NCI-H1417 treated with DMSO at 0.1 percent for 48 hours (cell line): ENCODE results near the gene SPAAR.
"Not testable (repeated sequence)": the region's sequence is repeated elsewhere in the genome, so short reads cannot be mapped to it uniquely, and the experiment has no call there.

Source experiments
- DNase-seq: peaks from one replicate; lab custom pipeline; 2025; lab: John Stamatoyannopoulos, UW

SPAAR gene

DNA sequence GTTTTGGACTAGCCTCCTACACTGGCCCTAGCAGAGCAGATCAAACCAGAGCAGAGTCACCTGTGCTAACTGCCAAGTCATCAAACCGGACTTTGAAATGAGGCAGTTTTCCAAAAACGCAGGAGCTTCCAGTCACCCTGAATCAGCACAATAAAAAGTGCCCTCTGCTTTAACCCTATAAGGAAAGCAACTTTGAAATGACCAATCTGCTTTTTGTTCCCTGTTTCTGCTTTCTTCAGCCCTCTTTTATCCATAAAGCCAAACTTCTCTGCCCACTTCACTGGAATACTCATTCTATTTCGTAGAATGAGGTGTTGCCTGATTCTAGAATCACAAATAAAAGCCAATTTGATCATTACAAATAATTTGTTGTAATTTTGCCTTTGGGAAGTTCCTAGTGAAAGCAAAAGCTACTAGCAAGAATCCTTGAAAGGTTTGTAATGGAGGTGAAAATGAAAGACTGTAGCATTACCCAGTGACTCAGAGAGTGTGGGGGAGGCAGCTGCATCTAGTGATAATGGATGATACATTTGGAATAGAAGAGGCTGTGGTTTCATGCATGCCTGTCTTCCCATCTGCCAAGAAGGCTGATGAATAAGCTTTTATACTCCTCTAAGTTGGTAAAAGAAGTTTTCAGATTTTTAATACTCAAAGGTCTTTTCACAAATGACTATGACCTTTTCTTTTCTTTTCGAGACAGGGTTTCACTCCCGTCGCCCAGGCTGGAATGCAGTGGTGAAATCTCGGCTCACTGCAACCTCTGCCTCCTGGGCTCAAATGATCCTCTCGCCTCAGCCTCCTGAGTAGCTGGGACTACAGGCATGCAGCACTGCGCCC is 14.9 kb downstream of the SPAAR start:
- DNase-seq: no peak

DNA sequence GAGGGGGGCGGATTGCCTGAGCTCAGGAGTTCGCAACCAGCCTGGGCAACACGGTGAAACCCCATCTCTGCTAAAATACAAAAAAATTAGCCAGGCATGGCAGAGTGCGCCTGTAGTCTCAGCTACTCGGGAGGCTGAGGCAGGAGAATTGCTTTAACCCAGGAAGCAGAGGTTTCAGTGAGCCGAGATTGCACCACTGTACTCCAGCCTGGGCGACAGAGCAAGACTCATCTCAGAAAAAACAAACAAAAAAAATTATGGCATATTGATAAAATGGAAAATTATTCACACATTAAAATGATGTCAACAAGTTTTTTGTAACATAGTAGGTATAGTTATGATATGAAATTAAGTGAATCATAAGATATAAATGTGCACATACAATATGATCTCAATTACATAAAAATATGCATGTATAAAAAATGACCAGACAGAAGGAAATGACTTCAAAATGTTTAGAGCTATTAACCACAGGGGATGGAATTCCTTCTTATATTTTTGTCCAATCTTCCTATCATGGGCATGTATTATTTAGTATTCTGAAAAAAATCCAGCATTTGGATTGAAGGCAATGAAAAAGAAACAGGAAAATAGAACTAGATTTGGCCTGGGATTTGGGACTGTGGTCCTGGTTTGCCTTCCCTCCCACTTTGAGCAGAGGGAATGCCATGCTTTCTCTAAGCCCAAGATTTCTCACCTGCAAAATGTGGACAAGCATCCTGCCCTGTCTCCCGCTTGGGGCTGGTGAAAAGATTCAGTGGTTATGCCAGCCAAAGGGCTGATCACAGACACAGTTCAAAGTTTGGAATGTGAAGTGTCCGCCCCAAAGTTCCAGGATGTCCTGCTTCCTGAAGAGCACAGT is 19.5 kb downstream of the SPAAR start:
- no peak for DNase-seq

DNA sequence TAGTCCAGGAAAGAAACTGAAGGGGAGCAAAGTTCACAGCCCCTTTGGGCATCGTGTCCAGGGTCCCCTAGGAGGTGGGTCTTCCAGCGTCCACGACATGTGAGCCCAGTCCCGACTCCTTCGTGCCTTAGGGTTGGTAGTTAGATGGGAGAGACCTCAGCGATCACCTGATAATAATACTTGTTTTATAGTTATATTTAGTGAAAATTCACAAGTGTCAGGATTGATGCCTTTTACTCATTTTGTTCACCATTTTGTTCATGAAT is 20.1 kb downstream of the SPAAR start:
- no peak for DNase-seq

DNA sequence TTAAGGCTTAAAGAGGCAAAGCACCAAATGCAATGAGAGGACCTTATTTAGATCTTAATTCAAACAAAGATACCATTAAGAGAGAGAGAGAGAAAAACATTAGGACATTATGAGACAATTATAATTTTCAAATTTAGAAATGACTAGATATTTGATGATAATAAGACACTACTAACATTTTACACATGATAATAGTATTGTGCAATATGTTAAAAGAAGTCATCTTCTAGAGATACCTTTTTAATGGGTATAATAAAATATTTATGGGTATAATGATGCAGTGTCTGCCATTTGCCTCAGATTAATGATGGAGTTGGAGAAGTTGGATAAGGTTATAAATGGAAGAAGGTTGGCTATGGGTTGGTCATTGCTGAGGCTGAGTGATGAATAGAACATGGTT is 21.2 kb downstream of the SPAAR start:
- DNase-seq: no peak

DNA sequence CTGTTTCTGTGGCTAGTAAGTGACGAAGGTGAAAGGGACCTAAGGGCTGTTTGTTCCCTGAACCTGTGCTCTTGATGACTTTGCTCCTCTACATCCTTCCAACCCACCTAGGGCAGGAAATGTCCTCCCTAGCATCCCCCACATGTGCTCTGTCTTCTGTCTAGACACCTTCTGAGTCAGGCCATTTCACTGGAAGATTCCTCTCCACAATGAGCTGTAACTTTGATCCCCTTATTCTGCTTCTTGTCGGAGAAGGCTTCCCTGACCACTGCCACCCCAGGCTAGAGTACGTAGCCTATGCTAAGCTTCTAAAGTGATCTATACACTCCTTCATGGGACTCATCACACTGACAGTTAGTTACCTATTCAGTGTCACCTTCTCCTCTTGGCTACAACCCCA is 21.7 kb downstream of the SPAAR start:
- DNase-seq: no peak

DNA sequence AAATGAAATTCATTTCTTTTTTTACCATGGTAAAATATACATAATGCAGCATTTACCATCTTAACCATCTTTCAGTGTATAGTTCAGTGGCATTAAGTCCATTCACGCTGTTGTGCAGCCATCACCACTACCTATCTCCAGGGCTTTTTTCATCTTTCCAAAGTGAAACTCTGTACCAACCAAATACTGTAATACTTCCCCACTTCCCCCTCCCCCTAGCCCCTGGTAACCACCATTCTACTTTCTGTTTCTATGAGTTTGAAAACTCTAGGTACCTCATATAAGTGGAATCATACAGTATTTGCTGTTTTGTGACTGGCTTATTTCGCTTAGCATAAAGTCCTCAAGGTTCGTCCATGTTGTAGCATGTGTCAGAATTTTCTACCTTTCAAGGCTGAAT is 23.4 kb downstream of the SPAAR start:
- no peak for DNase-seq

DNA sequence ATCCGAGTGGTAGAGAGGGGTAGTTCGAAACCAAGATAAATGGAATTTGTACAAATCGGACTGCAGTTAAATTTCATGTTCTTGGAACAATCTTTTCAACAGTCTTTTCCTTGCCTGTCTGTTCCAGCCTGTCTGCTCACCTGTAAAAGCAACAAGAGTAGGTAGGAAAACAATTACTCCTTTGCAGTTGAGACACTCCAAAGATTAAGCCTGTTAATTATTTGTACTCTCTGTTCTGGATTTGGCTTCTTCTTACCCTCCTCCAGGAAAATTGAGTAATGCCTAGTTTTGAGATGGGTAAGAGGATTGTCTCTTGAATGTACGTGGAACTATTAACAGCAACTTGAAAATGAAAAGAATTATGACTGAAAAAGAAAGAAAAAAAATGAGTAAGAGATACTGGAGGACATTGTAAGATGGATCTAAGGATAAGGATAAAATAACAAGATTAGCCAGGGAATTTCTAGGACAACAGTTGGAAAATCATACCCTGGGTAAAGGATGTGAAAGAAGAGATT is 24.3 kb downstream of the SPAAR start:
- no peak for DNase-seq

DNA sequence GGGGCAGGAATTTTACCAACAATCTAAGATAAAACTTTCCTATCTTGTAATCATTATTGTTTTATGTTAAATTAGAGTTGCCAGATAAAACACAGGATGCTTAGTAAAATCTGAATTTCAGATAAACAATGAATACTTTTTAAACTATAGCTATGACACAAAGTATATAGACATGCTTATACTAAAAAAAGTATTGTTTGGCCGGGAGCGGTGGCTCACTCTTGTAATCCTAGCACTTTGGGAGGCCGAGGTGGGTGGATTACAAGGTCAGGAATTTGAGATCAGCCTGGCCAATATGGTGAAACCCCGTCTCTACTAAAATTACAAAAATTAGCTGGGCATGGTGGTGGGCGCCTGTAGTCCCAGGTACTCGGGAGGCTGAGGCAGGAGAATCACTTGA is 24.8 kb downstream of the SPAAR start:
- not testable (repeated sequence) for DNase-seq

DNA sequence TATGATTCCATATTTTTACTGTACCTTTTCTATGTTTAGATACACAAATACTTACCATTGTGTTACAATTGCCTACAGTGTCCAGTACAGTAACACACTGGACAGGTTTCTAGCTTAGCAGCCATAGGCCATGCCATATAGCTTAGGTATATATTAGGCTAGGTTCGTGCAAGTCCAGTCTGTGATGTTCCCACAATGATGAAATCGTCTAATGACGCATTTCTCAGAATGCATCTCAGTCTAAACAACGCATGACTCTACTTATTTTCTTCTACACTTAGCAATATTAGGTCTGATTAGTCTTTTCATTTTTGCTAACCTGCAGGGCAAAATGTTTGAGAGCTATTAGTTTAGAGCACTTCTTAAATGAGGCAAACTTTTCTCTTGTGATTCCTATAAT is 26.0 kb downstream of the SPAAR start:
- no peak for DNase-seq

DNA sequence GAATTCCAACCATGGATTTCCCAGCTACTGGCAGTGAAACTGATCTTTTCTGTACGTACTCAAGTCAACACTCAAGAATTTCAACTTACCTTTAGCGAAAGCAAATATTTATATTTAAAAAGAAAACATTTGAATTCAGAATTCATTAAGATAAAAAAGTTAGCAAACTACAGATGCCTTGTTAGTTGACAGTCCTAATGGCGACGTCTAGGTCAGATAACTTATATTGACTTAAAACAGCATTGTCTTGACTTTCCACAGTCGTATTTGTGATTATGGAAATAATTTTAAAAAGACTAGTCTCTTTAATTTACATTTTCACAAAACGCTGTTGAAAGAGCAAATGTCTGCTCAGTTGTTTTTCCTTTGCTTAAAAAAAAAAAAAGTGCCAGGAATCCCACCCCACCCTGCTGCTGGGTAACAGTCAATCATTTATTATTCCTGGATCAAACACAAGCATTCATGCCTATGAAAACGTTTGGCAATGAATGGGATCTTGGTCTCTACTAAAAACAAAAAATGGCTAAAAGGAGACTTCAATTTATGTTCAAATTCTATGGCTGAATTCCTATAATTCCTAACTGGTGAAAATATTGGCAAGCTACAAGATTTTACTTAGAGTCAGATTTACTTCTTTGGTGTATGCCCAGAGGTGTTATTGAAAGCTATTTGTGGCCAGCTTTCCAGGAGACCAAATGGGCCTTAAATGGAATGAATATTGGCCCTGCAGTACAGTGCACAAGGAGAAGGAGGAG is 26.6 kb downstream of the SPAAR start:
- no peak for DNase-seq

DNA sequence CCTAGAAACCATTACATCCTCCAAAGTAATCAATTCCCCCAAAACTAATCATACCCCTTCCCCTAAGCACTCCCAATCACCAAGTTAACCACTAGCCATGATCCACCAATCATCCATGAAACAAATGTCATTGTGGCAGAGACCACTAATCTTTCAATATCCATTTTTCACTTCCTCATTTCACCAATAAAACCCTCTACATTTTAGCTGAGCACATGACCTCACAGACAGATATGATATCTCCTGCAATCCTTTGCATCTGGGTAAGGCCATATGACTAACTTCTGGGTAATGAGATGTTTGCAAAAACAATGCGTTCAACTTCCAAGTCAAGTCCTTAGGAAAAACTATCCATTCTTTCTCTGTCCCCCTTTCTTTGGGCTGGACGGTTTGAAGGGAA is 27.9 kb downstream of the SPAAR start:
- DNase-seq: no peak

DNA sequence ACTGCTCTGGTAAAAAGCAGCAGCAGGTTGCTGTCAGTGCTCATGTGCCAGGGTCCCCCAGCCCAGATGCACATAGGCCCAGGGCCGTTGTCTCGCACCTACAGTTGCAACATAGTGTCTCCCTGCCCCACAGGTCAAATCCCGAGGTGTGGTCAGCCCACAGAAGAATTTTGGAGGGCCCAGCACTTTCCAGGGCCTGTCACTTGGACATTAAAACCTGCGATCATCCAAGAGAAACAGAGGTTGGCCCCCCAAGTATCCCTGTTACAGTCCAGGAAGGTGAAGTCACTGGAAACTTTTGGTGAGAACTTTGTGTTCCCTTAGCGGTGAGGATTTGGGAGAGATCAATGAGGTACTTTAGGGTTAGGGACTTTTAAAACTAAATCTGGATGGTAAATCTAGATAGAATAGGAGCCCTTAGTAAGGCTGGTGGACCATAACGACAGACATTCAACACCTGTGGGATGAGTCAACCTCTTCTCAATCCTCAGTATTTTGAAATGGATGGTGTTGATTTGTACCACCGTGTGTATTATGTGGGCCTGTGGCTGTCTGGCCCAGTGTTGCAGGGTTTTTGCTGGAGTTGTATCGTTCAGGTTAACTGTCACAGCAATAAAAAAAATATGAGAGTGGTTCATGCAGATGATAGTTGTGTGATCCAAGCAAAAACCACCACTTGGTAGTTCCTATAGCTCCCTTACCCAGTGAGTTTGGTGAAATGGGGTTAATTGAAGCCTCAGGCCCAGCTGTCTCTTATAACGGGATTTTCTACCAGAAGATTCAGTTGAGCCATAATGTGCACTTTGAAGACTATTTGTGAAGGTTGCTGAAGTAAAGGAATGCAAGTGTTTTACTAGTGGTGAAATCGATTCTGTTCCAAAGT is 29.4 kb downstream of the SPAAR start:
- DNase-seq: no peak

DNA sequence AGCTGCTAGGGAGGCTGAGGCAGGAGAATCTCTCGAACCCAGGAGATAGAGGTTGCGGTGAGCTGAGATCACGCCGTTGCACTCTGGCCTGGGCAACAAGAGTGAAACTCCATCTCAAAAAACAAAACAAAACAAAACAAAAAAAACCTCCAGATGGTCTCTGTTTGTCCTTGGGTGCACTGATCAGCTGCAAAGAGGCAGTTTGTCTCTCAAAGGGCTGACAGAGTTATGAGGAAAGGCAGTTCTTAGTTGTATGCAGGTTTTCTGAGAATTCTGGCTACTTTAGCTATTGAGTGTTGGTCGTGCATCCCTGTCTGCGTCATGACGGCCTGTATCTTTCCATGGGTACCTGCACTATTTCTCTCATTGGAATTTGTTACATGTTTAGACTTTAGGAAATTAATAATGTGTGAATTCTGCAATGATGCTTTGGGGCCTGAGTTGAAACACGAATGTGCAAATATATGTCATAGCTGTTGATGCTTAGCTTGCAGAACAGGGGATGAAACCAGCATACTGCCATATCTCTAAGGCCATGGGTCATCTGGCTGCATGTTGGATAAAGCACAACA is 30.5 kb downstream of the SPAAR start:
- no peak for DNase-seq

DNA sequence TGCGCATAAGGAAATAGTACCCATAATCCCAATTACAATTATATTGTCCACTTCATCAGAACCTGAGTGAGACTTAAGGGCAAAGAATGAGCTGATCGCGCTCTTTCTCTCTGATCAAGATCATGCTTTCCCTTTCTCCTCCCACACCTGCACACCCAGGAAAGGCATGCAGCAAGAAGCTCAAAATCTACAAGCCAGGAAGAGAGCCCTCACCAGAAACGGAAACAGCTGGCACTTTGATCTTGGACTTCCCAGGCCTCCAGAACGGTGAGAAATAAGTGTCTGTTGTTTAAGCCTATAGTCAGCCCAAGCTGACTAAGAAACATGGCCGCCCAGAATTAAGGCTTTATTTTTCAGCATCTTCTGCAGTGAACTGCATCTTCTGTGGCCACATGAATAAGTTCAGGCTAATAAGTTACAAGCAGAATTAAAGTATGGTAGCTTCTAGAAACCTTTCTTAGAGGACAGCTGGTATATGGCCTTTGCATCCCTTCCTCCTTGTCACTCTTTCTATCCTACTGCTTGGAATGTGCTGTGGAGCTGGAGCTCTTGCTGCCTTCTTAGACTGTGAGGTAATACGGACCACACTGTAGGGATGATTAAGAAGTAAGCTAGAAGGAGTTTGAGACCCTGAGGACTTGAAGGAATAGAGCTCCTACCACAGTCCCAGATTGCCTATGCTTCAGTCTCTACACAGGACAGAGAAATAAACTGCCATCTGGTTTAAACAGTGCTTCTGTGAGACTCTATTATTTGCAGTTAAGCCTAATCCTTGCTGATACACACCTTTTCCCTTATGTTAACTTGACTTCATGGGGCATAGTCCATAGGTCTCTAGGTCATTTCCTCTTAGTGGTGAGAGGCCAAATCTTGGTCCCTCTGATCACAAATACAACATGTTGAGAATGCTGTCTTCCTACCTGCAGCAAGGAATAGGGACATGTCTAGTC is 31.4 kb downstream of the SPAAR start:
- no peak for DNase-seq

DNA sequence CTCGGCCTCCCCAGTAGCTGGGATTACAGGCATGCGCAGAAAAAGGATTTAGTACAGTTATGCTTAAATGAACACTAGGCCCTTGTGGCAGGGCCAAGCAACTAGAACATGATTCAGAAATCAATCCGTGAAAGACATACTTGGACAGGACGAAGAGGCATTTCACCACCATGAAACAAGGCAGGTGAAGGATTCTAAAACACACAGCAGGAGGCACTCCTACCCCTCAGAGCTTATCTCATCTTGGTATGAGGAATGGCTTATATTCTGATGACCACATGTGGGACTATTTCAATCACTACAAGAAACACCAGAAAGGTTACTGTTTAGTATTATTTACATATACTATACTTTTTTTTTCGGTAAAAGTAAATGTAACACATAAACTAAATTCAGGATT is 33.0 kb downstream of the SPAAR start:
- no peak for DNase-seq

DNA sequence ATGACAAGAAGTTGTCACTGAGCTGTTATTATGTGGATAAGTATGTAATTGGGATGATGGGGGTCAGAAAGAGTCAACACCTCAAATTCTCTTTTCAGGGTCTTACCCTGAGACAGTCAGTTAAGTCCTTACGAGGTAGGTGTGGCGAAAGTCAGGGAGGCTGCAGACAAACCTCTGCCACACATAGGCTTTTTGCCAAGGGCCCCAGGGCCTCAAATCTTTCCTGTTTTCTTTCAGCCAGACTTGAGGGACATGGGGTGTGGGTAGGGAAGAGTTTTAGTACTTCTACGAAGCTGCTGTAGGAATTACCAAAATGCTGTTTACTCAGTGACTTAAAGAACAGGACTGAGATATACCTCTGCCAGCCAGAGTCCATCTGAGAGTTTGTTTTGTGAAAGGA is 34.9 kb downstream of the SPAAR start:
- no peak for DNase-seq

DNA sequence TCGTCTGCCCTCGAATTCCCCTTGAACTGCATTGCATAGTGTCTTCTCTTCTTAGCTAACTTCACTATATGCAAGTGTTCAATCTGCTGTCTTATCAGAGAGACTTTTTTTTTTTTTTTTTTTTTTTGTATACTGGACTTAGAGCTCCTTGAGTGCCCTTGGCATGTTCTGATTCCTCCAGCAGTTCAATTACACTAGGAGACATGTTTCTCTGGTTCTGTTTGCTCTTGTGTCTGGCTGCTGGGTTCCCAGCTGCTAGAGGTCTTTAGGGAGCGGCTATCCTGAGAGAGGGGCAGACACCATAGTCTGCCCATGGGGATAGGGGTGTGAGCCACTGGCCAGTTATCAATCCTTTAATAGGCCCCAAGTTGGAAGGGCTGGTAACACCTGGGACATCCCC is 35.6 kb downstream of the SPAAR start:
- no peak for DNase-seq

DNA sequence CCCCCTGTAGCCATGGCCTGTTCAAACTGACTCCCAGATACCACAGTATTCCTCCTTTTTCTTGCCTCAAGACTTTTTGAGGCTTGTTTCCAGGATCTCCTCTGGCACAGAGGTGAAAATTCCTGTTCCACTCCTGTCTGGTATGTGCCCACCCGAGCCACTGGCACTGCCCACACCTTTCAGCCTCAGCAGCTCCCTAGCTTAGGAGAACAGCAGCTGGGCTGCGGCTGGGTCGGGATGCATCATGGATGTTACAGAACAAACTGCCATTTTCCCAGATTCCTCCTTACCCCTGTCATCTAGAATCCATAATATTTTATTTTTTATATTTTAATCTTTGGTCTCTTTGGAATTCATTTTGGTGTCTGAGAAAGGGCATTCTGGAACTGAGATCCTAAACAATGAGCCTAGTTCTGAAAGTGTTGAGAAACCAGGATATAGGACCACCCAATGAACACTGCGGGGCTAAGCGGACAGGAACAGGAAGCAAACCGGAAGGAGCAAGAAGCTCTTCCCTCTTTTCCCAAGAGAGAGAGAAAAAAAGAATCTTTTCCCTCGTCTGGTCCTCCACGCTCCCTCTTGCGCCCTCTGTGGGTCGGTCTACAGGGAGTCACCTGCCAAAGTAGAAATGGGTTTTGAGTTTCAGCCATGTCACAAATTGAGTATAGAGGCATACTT is 36.2 kb downstream of the SPAAR start:
- no peak for DNase-seq

DNA sequence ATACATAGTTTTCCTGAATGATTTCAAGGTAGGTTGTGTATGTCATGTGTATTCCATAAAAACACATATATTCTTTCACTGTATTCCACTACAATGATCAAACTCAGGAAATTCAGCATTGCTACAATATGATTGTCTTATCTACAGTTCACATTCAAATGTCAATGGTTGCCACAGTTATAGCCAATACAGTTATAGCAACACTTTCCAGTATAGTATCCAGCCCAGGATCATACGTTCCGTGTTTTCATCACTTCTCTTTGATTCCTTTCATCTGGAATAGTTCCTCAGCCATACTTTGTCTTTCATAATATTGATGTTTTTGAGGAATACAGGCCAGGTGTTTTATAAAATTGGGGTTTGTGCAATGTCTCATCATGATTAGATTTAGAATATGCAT is 39.2 kb downstream of the SPAAR start:
- DNase-seq: no peak

DNA sequence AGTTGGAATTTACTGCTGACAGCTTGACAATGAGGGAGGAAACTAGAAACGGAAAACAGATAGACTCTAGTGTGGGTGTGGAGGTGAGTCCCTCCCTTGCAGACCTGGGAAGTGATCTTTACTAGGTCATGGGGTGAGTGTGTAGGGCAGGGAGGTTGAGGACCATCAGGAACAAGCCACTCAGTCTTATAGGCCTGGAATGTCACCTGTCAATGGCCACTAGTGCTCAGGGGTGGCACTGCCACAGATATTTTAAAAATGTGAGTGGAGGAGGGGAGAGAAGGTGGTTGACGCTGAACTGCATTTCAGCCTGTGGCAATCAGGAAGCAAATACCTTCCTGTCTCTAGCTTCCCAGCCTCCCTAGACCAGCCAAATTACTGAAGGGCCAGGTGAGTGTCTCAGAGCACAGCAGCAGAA is 39.6 kb downstream of the SPAAR start:
- no peak for DNase-seq
